GM15510 (cell line): ENCODE data around the gene CRB2.

Source experiments
- POLR2A ChIP-seq: IDR thresholded peaks from 3 replicates; pipeline ENCODE4 v1.6.1; 2011; ENCODE audit warnings: borderline replicate concordance; ENCODE audit not compliant: insufficient read length; ENCODE audit errors: extremely low read depth

CRB2 gene

GRCh38 chr9:123375469-123376132, 19.6 kb downstream of the CRB2 start:
- TF ChIP-seq POLR2A, result no peak

DNA sequence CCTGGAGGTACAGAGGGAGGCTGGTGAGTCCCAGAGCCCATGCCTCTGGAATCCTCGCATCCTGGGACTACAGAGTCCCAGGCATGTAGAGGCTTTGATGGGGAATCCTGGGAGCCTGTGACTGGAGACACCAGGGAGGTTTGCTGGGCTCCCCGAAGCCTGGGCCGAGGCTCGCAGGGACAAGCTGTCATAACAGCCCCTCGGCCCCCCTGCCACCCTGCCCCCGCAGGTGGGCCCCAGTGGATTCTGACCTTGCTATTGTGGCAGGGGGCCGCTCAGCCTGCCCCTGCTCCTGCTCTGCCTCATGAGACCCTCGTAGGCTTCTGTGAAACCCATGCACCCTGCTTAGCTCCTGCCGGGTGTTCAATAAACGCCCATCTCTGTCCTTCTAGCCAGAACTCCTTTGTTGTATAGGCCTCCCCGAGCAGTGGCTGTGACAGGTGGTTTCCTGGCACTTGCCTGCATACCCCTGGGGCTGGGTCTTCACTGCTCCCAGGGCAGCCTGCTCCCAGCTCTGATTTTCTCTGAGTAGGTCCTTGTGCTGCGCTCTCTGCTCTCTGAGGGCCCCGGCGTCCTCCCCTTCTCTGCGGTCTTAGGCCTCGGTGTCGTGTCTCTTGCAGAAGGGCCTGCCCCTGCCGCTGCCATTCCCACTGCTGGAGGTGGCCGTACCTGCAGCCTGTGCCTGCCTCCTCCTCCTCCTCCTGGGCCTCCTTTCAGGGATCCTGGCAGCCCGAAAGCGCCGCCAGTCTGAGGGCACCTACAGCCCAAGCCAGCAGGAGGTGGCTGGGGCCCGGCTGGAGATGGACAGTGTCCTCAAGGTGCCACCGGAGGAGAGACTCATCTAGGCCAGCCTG, 20.4 kb downstream of the CRB2 start:
- TF ChIP-seq POLR2A, result no peak

GRCh38 chr9:123377211-123377971, 21.4 kb downstream of the CRB2 start:
- no peak for TF ChIP-seq POLR2A

DNA sequence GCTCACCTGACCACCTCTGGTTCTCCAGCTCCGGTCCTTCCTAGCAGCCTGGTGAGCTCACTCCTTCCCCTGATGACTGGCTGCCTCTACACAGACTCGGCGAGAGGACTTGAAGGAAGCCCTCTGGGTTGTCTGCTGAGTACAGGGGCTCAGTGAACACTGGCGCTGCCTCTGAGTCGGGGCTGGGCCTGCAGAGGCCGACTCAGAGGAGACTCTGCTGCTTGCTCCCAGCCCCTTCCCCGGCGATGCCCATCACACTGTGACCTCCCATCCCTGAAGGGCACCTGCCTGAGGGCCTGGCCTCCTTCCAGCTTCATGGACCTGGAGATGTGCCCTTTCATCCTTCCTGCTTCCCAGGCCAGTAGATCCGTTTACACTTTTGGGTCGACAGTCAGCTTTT, 22.0 kb downstream of the CRB2 start:
- no peak for TF ChIP-seq POLR2A

- no peak for TF ChIP-seq POLR2A
Observed at GRCh38 chr9:123378956-123379660, 23.1 kb downstream of the CRB2 start.

- TF ChIP-seq POLR2A, result no peak
Observed at GRCh38 chr9:123380852-123381705, 25.1 kb downstream of the CRB2 start.

DNA sequence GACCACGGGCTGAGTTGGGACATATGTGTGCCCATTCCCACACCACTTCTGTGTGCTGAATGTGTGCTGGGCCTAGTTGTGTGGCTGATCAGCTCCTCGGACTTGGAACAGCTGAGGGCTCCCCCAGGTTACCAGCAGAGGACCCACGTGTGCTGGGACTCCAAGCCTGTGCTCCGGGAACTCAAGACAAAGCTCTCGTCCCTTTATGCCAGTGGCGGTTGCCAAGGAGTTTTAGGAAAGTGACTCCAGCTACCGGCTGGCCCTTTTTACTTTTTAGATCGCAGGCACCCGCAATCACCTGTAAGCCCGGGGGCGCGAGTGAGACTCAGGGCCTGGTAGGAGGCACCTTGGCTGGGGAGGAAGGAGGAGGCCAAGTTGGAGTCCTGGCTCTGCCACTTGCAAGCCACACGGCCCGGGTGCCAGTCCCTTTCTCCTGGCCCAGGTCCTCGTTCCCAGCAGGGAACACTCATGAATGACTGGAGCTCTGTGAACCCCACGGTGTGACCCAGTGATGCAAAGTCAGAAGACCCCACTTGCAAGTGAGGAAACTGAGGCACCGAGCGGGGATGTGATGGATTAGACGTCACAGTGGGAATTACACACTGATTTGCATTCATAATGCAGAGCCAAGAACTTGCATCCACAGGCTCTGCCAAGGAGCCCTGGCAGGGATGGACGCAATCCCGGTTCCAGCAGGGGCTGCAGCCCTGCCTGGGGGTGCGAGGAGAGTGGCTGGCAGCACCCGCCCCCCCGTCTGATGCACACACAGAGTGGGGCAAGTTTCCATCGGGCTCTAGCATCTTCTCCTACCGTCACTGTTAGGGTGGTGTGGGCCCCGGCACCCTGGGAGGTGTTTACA, 26.9 kb downstream of the CRB2 start:
- TF ChIP-seq POLR2A, result no peak

- no peak for TF ChIP-seq POLR2A
Observed at GRCh38 chr9:123383512-123384170, 27.6 kb downstream of the CRB2 start.

GRCh38 chr9:123387686-123388085, 31.7 kb downstream of the CRB2 start:
- TF ChIP-seq POLR2A, result no peak

GRCh38 chr9:123389070-123389469, 33.1 kb downstream of the CRB2 start:
- TF ChIP-seq POLR2A, result no peak

DNA sequence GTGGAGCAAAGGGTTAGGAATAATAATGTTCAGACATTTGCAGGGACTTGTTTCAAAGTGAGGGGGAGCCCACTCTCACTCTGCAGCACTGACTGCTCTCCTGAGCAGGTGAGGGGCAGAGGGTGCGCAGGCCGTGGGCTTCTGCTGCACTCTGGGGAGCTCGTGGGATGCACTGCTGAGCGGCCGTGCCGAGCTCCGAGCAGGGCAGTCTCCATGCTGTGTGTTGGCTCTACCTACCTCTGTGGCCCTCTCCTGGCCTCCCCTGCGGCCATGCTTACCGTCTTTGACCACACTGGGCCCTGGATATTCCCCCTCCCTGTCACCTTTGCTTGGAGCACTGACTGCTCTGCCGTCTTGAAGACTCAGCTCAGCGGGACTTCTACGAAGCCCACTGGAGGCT, 33.7 kb downstream of the CRB2 start:
- no peak for TF ChIP-seq POLR2A

DNA sequence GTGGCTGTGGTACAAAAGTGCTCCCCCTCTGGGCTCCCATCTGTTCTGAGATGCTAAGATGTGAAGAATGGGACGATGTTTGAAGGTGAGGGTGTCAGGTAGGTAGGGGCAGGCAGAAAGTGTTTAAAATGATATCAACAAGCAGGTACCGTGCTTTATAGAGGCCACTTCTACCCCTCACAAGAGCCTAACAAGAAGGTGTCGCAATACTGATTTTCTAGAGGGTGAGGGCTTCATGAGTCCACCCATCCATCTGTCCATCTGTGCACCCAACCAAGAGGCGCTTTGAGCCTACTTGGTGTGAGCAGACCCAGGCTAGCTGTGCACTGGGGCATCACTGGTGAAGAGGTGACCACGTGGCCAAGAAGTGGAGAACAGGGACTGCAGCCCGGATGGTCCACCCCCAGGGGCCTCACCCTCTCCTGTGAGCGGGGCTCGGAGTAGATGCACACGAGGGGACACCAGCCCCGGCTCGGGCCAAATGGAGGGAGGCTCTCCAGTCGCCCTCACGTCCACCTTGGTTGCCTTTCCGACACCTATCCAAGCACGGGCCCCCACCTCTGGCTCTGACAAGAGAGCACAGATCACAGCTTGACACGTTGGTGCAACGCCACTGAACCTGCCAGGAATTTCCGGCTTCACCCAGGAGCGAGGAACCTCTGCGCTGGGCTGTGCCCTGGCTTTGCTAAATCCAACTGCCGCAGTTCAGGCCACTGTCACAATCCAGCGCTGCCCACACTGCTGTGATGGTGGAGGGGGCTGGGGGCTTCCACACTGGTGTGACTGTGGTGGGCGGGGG, 34.5 kb downstream of the CRB2 start:
- no peak for TF ChIP-seq POLR2A
